ENCODE results near the gene AMHR2.

DNA sequence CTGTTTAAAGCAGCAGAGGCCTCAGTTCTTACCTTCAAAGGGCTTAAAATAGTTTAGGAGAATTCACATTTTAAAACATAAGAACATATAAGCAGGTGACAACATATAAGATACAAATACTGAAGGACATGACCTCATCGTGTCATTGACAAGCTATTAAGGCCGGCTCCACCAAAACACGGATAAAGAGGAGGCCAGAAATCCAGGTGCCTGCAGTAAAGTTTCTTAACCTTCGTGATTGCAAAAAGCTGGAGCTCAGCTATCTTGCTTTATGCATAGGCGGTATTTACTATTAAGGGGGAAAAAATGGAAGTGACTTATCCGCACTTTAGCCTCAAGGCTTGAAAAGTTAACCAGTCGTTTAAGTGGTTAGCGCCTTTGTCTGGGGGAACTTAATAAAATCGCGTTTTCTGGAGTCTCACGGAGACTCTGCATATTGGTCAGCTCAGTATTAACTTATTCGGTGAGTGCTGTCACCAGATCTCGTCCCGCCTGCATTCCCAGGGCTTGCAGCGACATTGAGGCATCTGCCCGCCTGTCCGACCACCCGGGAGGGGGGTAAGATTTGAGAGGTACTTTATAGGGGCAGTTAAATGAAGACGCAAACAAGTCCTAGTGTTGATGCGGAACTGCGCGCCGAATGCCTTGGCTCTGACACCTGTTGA is 44.8 kb upstream of the AMHR2 start:
- TF ChIP-seq, protein P1, sequence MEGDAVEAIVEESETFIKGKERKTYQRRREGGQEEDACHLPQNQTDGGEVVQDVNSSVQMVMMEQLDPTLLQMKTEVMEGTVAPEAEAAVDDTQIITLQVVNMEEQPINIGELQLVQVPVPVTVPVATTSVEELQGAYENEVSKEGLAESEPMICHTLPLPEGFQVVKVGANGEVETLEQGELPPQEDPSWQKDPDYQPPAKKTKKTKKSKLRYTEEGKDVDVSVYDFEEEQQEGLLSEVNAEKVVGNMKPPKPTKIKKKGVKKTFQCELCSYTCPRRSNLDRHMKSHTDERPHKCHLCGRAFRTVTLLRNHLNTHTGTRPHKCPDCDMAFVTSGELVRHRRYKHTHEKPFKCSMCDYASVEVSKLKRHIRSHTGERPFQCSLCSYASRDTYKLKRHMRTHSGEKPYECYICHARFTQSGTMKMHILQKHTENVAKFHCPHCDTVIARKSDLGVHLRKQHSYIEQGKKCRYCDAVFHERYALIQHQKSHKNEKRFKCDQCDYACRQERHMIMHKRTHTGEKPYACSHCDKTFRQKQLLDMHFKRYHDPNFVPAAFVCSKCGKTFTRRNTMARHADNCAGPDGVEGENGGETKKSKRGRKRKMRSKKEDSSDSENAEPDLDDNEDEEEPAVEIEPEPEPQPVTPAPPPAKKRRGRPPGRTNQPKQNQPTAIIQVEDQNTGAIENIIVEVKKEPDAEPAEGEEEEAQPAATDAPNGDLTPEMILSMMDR (IDR thresholded peaks at IDR 0.05) = no peak
- TF ChIP-seq POLR2A (IDR thresholded peaks at IDR 0.05) = no peak

Measured in lower leg skin (tissue), 3 donors.